Measurements from ENCODE around the gene GNAI1. TPM values are rescaled to one million over a fixed set of nuclear protein-coding genes. Genes with fewer than 3 reads are reported as not detected.

Gene GNAI1
- total and polyA plus RNA-seq, 2 of the 13 experiments (the other 11 are each of a cell fraction or from before 2014, with no cell fraction given) = 3.5 to 5.7 TPM

GRCh38 chr7:80253653-80254052 lies 119.0 kb downstream of the GNAI1 start:
- H2AFZ ChIP-seq (ENCODE audit: low read length) = no peak overlapping the region
- ChIA-PET POLR2A (no interaction called here), CTCF (ENCODE audit: low intra/inter-chr PET ratio, low total read pairs) (no interaction called here)
- in situ Hi-C loops (cut with HindIII; ENCODE audit: extremely low pct_ligation_motif_present, low pct_unique_long_range_greater_than_20kb) (no loop called here), intact Hi-C loops (cut with micrococcal nuclease; ENCODE audit: unreplicated experiment) (no loop called here)
- H3K27ac ChIP-seq (ENCODE audit: extremely low read length, insufficient read depth, low read length) = no peak overlapping the region
- no peaks in the 10 kb centered on the region for H3K79me2 ChIP-seq (ENCODE audit: insufficient read depth, low read length)
- TF ChIP-seq TARDBP (CRISPR knock-in tag; IDR thresholded peaks at IDR 0.05) (no peak), ZBTB3 (CRISPR knock-in tag; IDR thresholded peaks at IDR 0.05; ENCODE audit: borderline replicate concordance, low read depth) (no peak), ZNF10 (CRISPR knock-in tag; IDR thresholded peaks at IDR 0.05; ENCODE audit: borderline replicate concordance, low read depth) (no peak), YEATS4 (CRISPR knock-in tag; IDR thresholded peaks at IDR 0.05; ENCODE audit: borderline replicate concordance) (no peak), POGZ (CRISPR knock-in tag; IDR thresholded peaks at IDR 0.05) (no peak), ELF1 (CRISPR knock-in tag; IDR thresholded peaks at IDR 0.05) (no peak), SMARCE1 (IDR thresholded peaks at IDR 0.05; ENCODE audit: borderline replicate concordance) (no peak), ZNF562 (CRISPR knock-in tag; IDR thresholded peaks at IDR 0.05; ENCODE audit: borderline replicate concordance) (no peak), ZNF780A (CRISPR knock-in tag; IDR thresholded peaks at IDR 0.05) (no peak), ZNF232 (CRISPR knock-in tag; IDR thresholded peaks at IDR 0.05; ENCODE audit: borderline replicate concordance) (no peak), KDM4B (CRISPR knock-in tag; IDR thresholded peaks at IDR 0.05) (no peak), YEATS2 (CRISPR knock-in tag; IDR thresholded peaks at IDR 0.05; ENCODE audit: borderline replicate concordance) (no peak), GATAD1 (CRISPR knock-in tag; IDR thresholded peaks at IDR 0.05) (no peak), ZBTB21 (CRISPR knock-in tag; IDR thresholded peaks at IDR 0.05) (no peak)
- no peak overlapping the region for H3K9ac ChIP-seq (ENCODE audit: insufficient read depth, low read depth, low read length)
- no peak for DNase-seq (ENCODE audit: low spot score)
- no peaks in the 10 kb centered on the region for H4K20me1 ChIP-seq (ENCODE audit: insufficient read depth, low read length)
- H3K27me3 ChIP-seq (ENCODE audit: control insufficient read depth in 1 of 2, insufficient read depth in 2 of 2, low read length in 2 of 2) = no peaks in the 10 kb centered on the region
- 3% methylated on average over 2 of the region's 2 CpGs for WGBS (ENCODE audit: low lambda C conversion rate)
- H3K4me3 ChIP-seq (replicated peaks in 1 of 3; ENCODE audit: insufficient read depth in 1 of 3, low read depth in 2 of 3, low read length in 3 of 3) = no peak overlapping the region
- no TSS peak for BruUV-seq (replicated peaks)
- no peaks in the 10 kb centered on the region for H3K9me3 ChIP-seq (ENCODE audit: low read length)
- ATAC-seq = no peak
- H3K36me3 ChIP-seq (replicated peaks in 1 of 2; ENCODE audit: control insufficient read depth in 1 of 2, insufficient read depth in 2 of 2, low read length in 2 of 2) = no peaks in the 10 kb centered on the region
- H3K4me1 ChIP-seq (ENCODE audit: insufficient read depth, low read length) = no peaks in the 10 kb centered on the region
- H3K4me2 ChIP-seq (ENCODE audit: low read depth, low read length) = no peak overlapping the region
- FAIRE-seq = no peak
